H1 (cell line): ENCODE results near the gene ATP5F1C. TPM values are rescaled to one million over a fixed set of nuclear protein-coding genes. Genes with fewer than 3 reads are reported as not detected.

Experiments used
- CTCF ChIA-PET: fragments of 300-600 bp; sonication (Branson Sonifier 250); formaldehyde crosslinking; loops from one replicate; lab custom pipeline; 2021; ENCODE audit not compliant: partially characterized antibody; lab: Charles Lee
- POLR2A ChIA-PET: fragments of 300-600 bp; sonication (Branson Sonifier 250); formaldehyde crosslinking; loops from one replicate; lab custom pipeline; 2021; ENCODE audit warnings: inconsistent platforms; ENCODE audit not compliant: partially characterized antibody; lab: Charles Lee
- DNase-seq, 2 experiments: peaks; one replicate each; pipeline versions ENCODE4 v3.0.0 to v3.0.0-alpha.2; 2010 to 2022; ENCODE audit warnings: low spot score in 2 of 2, low read depth in 1 of 2, mixed read lengths in 1 of 2
- FAIRE-seq: peaks from 2 replicates; lab custom pipeline; 2011; peaks lifted over from hg19 to GRCh38; lab: Jason Lieb, UNC
- H2AFZ ChIP-seq: 2 replicates; pipeline ENCODE4 v1.8.1; 2012; ENCODE audit warnings: low read length, inconsistent platforms
- H2AK5ac ChIP-seq: 2 replicates; pipeline ENCODE4 v1.6.1; 2013; ENCODE audit warnings: low read depth, low read length
- H2BK120ac ChIP-seq: replicated peaks from 2 replicates; pipeline ENCODE3; 2013; ENCODE audit warnings: low read depth, low read length, inconsistent platforms
- H2BK12ac ChIP-seq: 2 replicates; pipeline ENCODE4 v1.6.1; 2013; ENCODE audit warnings: low read depth, low read length
- H2BK15ac ChIP-seq: 2 replicates; pipeline ENCODE4 v1.6.1; 2013; ENCODE audit warnings: low read length
- H2BK20ac ChIP-seq: 2 replicates; pipeline ENCODE4 v1.6.1; 2013; ENCODE audit warnings: low read length
- H2BK5ac ChIP-seq: 2 replicates; pipeline ENCODE4 v1.6.1; 2013; ENCODE audit warnings: low read depth, low read length
- H3K14ac ChIP-seq: 2 replicates; pipeline ENCODE4 v1.6.1; 2013; ENCODE audit warnings: inconsistent platforms; ENCODE audit not compliant: insufficient read length
- H3K18ac ChIP-seq: 2 replicates; pipeline ENCODE4 v1.6.1; 2013; ENCODE audit warnings: low read length; ENCODE audit errors: extremely low read depth
- H3K23ac ChIP-seq: 2 replicates; pipeline ENCODE4 v1.6.1; 2013; ENCODE audit warnings: inconsistent platforms; ENCODE audit not compliant: insufficient read length
- H3K23me2 ChIP-seq: 2 replicates; pipeline ENCODE4 v1.6.1; 2013; ENCODE audit warnings: low read depth, low read length
- H3K27ac ChIP-seq: 2 replicates; pipeline ENCODE4 v1.6.1; 2011; ENCODE audit warnings: low read depth, low read length, inconsistent platforms
- H3K27me3 ChIP-seq, 4 experiments: replicated peaks in 1 of 4; 1 replicate in 1 of 4; 2 replicates in 3 of 4; pipeline versions ENCODE4 v1.6.1 to v1.8.1; 2011 to 2013; ENCODE audit warnings: low read length in 3 of 4, mild to moderate bottlenecking in 3 of 4, inconsistent platforms in 2 of 4, mixed read lengths in 2 of 4, moderate library complexity in 1 of 4; ENCODE audit not compliant: control insufficient read depth in 3 of 4, insufficient read depth in 3 of 4; ENCODE audit errors: extremely low read depth in 1 of 4
- H3K36me3 ChIP-seq, 4 experiments: 2 replicates each; pipeline versions ENCODE4 v1.6.1 to v1.8.1; 2011 to 2013; ENCODE audit warnings: mild to moderate bottlenecking in 4 of 4, low read length in 3 of 4, moderate library complexity in 2 of 4, control low read depth in 1 of 4, inconsistent platforms in 1 of 4; ENCODE audit not compliant: insufficient read depth in 4 of 4, control insufficient read depth in 2 of 4
- H3K4ac ChIP-seq: replicated peaks from 2 replicates; pipeline ENCODE3; 2013; ENCODE audit warnings: low read length, low read depth, mixed read lengths, inconsistent platforms; ENCODE audit not compliant: insufficient read length
- H3K4me1 ChIP-seq, 4 experiments: replicated peaks in 1 of 4; 1 replicate in 1 of 4; 2 replicates in 3 of 4; pipeline versions ENCODE4 v1.6.1 to v1.8.1; 2011 to 2013; ENCODE audit warnings: low read length in 3 of 4, inconsistent platforms in 2 of 4, mixed read lengths in 1 of 4; ENCODE audit not compliant: insufficient read depth in 4 of 4, control insufficient read depth in 3 of 4
- H3K4me2 ChIP-seq, 2 experiments: 2 replicates each; pipeline versions ENCODE4 v1.6.1 to v1.8.1; 2011 to 2013; ENCODE audit warnings: low read depth in 2 of 2, low read length in 2 of 2, control low read depth in 1 of 2, inconsistent platforms in 1 of 2, mild to moderate bottlenecking in 1 of 2; ENCODE audit not compliant: insufficient read depth in 1 of 2
- H3K4me3 ChIP-seq, 4 experiments: fragments of 200-600, 300-600 bp in 1 of 4; sonication (generic), shearing (Covaris generic), sonication (Bioruptor Twin) in 1 of 4; 2 replicates each; pipeline versions ENCODE4 v1.5.1 to v1.8.1; 2011 to 2016; ENCODE audit warnings: low read length in 4 of 4, low read depth in 3 of 4, control low read depth in 2 of 4, inconsistent platforms in 2 of 4, mild to moderate bottlenecking in 2 of 4, mixed read lengths in 1 of 4, moderate library complexity in 1 of 4; ENCODE audit not compliant: insufficient read depth in 2 of 4; ENCODE audit errors: extremely low read depth in 1 of 4
- H3K56ac ChIP-seq: replicated peaks from 2 replicates; pipeline ENCODE3; 2013; ENCODE audit warnings: low read depth, mild to moderate bottlenecking, mixed read lengths, low read length, inconsistent platforms; ENCODE audit not compliant: insufficient read length
- H3K79me1 ChIP-seq: 2 replicates; pipeline ENCODE4 v1.6.1; 2013; ENCODE audit warnings: low read depth, low read length, control low read depth
- H3K79me2 ChIP-seq, 2 experiments: 2 replicates each; pipeline versions ENCODE4 v1.6.1 to v1.8.1; 2012 to 2013; ENCODE audit warnings: low read length in 2 of 2, mild to moderate bottlenecking in 2 of 2, inconsistent platforms in 1 of 2; ENCODE audit not compliant: insufficient read depth in 2 of 2, control insufficient read depth in 1 of 2
- H3K9ac ChIP-seq, 4 experiments: replicated peaks in 1 of 4; 1 replicate in 1 of 4; 2 replicates in 3 of 4; pipeline versions ENCODE4 v1.6.1 to v1.8.1; 2011 to 2013; ENCODE audit warnings: low read depth in 3 of 4, low read length in 3 of 4, control low read depth in 2 of 4, mild to moderate bottlenecking in 2 of 4, moderate library complexity in 2 of 4, inconsistent platforms in 1 of 4; ENCODE audit errors: extremely low read depth in 1 of 4
- H3K9me3 ChIP-seq, 2 experiments: 2 replicates each; pipeline versions ENCODE4 v1.6.1 to v1.8.1; 2012 to 2013; ENCODE audit warnings: mild to moderate bottlenecking in 2 of 2, moderate library complexity in 2 of 2, control low read depth in 1 of 2, inconsistent platforms in 1 of 2, low read depth in 1 of 2, low read length in 1 of 2, mixed read lengths in 1 of 2; ENCODE audit not compliant: insufficient read depth in 2 of 2
- H4K20me1 ChIP-seq, 2 experiments: replicated peaks in 1 of 2; 2 replicates each; pipeline versions ENCODE3 to v1.8.1; 2011 to 2013; ENCODE audit warnings: inconsistent platforms in 2 of 2, low read length in 2 of 2, mild to moderate bottlenecking in 1 of 2; ENCODE audit not compliant: insufficient read depth in 2 of 2, control insufficient read depth in 1 of 2
- H4K5ac ChIP-seq: 2 replicates; pipeline ENCODE4 v1.6.1; 2013; ENCODE audit warnings: low read length, low read depth, mixed read lengths, inconsistent platforms; ENCODE audit not compliant: insufficient read length
- H4K8ac ChIP-seq: 2 replicates; pipeline ENCODE4 v1.8.0; 2013; ENCODE audit warnings: mild to moderate bottlenecking, moderate library complexity, low read length, inconsistent platforms; ENCODE audit not compliant: insufficient read depth; ENCODE audit errors: extremely low read depth
- H4K91ac ChIP-seq: replicated peaks from 2 replicates; pipeline ENCODE3; 2013; ENCODE audit warnings: low read length, mixed read lengths, inconsistent platforms; ENCODE audit not compliant: insufficient read length
- BACH1 ChIP-seq: IDR thresholded peaks from 2 replicates; pipeline ENCODE4 v1.6.1; 2012; ENCODE audit warnings: low read length, improper control_type of control experiment
- TAF7 ChIP-seq: optimal IDR thresholded peaks from 2 replicates; pipeline ENCODE3; 2011; ENCODE audit warnings: low read depth, mild to moderate bottlenecking, inconsistent platforms, low read length, moderate library complexity, borderline replicate concordance
- TEAD4 ChIP-seq: IDR thresholded peaks from 2 replicates; pipeline ENCODE4 v1.6.1; 2012; ENCODE audit warnings: low read depth, low read length, inconsistent platforms, mixed read lengths
- YY1 ChIP-seq: IDR thresholded peaks from 2 replicates; pipeline ENCODE4 v1.6.1; 2011; ENCODE audit warnings: low read depth, mild to moderate bottlenecking, low read length
- WGBS, 2 experiments: shearing (Covaris generic) in 1 of 2; methylation state at CpG; one replicate each; pipeline versions ENCODE4 v1.1.6 to v1.1.7; 2013 to 2015; ENCODE audit warnings: low lambda C conversion rate in 2 of 2, mixed read lengths in 2 of 2, inconsistent platforms in 1 of 2, low coverage in 1 of 2, missing lambda C conversion rate in 1 of 2; ENCODE audit not compliant: insufficient replicate concordance in 2 of 2, insufficient coverage in 1 of 2, insufficient read length in 1 of 2; ENCODE audit errors: extremely low coverage in 1 of 2, missing lambda C conversion rate in 1 of 2; 5-methylcytosine and 5-hydroxymethylcytosine counted together
- polyA plus RNA-seq, 7 experiments: library from polyadenylated mRNA; depleted of rRNA in 3 of 7; stranded (reverse) in 5 of 7; unstranded in 2 of 7; fragments of >200 nt in 5 of 7; fragments of 200-250 nt in 2 of 7; gene quantifications; 1 replicate in 5 of 7; 2 replicates in 1 of 7; 4 replicates in 1 of 7; pipeline versions ENCODE4 v1.2.1 to v1.2.3, GENCODE V29; 2011 to 2013; ENCODE audit warnings: missing spikeins in 2 of 7, mixed read lengths in 2 of 7
- total RNA-seq: library from RNA; stranded (reverse); fragmentation: NEBNext Ultra II Directional; extraction: Animal tissue kit (Norgen Biotek cat#: 25700); gene quantifications from 2 replicates; pipeline ENCODE4 v1.2.1, GENCODE V29; 2021

ATP5F1C gene
- total and polyA plus RNA-seq, 2 of the 8 experiments (the other 6 are each of a cell fraction or from before 2014, with no cell fraction given): 221 to 265 TPM

DNA sequence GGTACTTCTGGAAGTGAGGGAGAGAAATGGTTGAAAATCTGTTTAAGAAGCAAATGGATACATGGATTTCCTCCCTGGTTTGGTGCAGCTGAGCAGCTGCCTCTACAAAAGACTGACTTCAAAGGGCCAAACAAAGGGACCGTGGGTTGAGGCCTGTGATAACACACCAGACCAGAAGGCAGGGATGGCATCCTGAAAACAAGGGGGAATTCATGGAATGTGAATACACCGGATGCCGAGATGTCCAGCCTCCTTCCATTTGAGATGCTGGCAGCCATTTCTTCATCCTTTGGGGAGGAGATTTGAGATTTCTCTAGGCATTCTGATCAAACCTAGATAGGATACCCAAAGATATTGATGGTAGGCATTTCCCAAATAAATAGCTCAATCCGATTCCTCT is 67.2 kb downstream of the ATP5F1C start:
- ChIA-PET POLR2A (no interaction called here), CTCF (interaction anchor here (0.6 to 0.7 kb wide), 2 partner anchors 168 to 383 kb away, joined by 3 to 4 read pairs; no protein-coding TSS in a partner anchor)
- WGBS, 2 experiments: 83% methylated on average over 4 of the region's 4 CpGs; no CpG with 5 or more reads in 1 of the 2 experiments

More for the DNA sequence above, 67.2 kb downstream of the ATP5F1C start:
- H3K9ac ChIP-seq: no peak overlapping the region
- no peak overlapping the region for H2AFZ ChIP-seq
- H3K23me2 ChIP-seq: no peaks in the 10 kb centered on the region
- no peak for TF ChIP-seq TAF7
- peak; percentile 95 for TF ChIP-seq TEAD4
- no peak for TF ChIP-seq BACH1
- peak; percentile 67; the same call in 1 of the 2 replicates for TF ChIP-seq YY1
- H2BK5ac ChIP-seq: no peak overlapping the region
- no peak overlapping the region for H2BK120ac ChIP-seq
- no peak overlapping the region for H4K8ac ChIP-seq
- no peak overlapping the region for H3K18ac ChIP-seq
- no peak overlapping the region for H2AK5ac ChIP-seq
- no peak overlapping the region for H2BK15ac ChIP-seq
- no peaks in the 10 kb centered on the region for H3K36me3 ChIP-seq
- no peak overlapping the region for H2BK20ac ChIP-seq
- H3K79me2 ChIP-seq: peaks cover 0 to 9% of the 10 kb centered on the region in 2 experiments; a peak in 1 of 4 replicates
- H3K14ac ChIP-seq: no peak overlapping the region
- H4K5ac ChIP-seq: no peak overlapping the region
- no peak overlapping the region; the same call in 1 of the 2 replicates for H2BK12ac ChIP-seq
- no peak for FAIRE-seq
- H3K4me3 ChIP-seq: no peak overlapping the region
- 0 out of 4 replicates have a peak, but pooled peaks cover 0 to 3% of the 10 kb centered on the region in 2 experiments for H3K9me3 ChIP-seq
- H4K20me1 ChIP-seq: peaks cover 0 to 2% of the 10 kb centered on the region in 2 experiments
- H3K4me2 ChIP-seq: no peak overlapping the region; a peak in 1 of 4 replicates
- H3K23ac ChIP-seq: no peak overlapping the region
- no peak overlapping the region for H3K4ac ChIP-seq
- peak in 1 of 2 experiments; percentile 15 for DNase-seq
- no peaks in the 10 kb centered on the region; the same call in 1 of the 2 replicates for H3K79me1 ChIP-seq
- H4K91ac ChIP-seq: no peak overlapping the region
- no peaks in the 10 kb centered on the region for H3K27me3 ChIP-seq
- H3K4me1 ChIP-seq: peaks cover 0 to 4% (median 0%) of the 10 kb centered on the region in 4 experiments; a peak in 2 of 7 replicates
- H3K27ac ChIP-seq: no peak overlapping the region
- H3K56ac ChIP-seq: no peak overlapping the region
